Activated CD8-positive, alpha-beta memory T cell treated with anti-CD3 and anti-CD28 coated beads, Interleukin-2, amount 50 U/mL, for 4 hours (primary cell): ENCODE data around the gene C17orf67.

Experiments used
- DNase-seq: peaks from one replicate; pipeline ENCODE4 v3.0.0-alpha.2; 2020

The C17orf67 gene

DNA sequence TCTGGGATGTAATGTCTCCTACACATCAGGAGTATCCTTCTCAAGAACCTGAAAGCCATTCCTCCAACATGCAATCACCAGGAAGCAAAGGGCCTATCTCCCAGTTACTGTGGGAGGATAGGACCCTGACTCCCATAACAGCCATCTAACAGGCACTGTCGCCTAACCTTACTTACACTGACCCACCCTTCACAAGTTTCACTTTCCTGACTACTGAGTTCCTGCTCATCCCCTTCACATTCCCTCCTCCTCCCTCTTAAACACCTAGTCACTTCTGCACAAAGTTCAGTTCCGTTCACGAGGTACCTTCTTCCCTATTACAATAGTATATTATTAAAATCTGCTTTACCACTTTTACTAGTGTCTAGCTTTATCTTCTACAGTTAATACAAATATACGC is 1.3 kb downstream of the C17orf67 start:
- DNase-seq, result no peak

- DNase-seq, result no peak
Measured at GRCh38 chr17:56831369-56832095, 2.2 kb downstream of the C17orf67 start.

- no peak for DNase-seq
Measured at GRCh38 chr17:56830726-56831368, 2.9 kb downstream of the C17orf67 start.

DNA sequence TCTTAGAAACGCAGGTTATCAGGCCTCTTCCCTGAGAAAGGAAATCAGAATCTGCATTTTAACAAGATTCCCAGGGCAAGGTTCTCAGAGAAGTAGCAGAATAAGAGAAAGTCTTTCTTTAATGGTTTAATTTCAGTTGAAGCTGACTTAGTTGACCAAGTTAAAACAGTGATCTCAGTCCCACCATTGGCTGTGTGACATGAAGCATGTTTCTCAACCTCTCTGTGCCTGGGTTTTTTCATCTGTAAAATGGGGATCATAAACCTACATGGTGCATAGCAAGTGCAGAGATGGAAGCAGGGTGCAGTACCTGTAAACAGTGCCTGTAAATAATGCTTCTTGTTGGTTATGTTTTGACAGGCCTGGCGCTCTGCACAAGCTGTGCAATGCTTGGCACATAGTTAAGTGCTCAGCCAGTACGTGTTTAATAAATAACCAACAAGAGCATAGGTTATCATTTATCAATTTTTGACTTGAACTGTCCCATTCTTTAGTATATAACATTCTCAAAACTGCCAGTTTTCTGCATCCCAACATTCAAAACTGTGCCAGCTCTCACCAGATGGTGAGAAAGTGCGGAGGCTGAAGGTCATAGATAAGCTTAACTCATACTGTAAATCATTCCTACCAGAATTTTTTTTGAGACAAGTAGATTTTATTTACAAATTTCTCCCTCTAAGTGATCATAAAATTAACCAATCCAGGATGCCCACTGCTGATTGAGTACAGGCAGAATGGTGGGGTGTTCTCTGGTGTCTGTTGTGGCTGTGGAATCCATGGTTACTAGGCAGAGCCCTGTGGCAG is 6.9 kb downstream of the C17orf67 start:
- DNase-seq, result no peak

DNA sequence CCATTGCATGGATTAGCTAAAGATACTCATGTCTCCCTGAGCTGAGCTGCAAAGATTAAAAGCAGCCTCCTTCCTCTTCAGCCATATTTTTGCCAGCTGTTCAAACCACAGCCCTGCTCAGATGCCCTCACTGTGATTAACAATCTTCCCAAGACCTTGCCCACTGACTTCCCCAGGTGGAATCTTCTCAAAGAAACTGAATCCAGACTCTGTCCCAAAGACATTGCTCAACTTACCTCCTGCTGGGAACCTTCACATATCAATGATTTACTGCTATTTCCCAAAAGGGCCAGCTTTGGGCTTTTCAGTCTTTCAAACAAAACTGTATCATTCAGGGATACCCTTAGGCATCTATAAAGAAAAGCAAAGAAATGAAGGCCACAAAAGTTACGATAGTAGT is 9.2 kb downstream of the C17orf67 start:
- DNase-seq, result no peak

DNA sequence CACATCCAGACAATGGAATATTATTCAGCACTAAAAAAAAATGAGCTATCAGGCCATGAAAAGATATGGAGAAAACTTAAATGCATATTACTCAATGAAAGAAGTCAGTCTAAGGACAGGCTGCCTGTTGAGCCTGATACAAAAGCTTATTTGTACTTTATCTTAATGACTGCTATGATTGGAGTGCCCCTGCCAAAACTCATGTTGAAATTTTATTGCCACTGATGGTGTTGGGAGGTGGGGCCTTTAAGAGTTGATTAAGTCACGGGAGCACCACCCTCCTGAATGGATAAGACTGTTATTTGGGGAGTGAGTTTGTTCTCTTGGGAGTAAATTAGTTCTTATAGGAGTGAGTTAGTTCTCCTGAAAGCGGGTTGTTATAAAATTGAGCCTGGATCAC is 9.9 kb downstream of the C17orf67 start:
- no peak for DNase-seq

GRCh38 chr17:56822725-56823124 is 11.0 kb downstream of the C17orf67 start:
- no peak for DNase-seq

DNA sequence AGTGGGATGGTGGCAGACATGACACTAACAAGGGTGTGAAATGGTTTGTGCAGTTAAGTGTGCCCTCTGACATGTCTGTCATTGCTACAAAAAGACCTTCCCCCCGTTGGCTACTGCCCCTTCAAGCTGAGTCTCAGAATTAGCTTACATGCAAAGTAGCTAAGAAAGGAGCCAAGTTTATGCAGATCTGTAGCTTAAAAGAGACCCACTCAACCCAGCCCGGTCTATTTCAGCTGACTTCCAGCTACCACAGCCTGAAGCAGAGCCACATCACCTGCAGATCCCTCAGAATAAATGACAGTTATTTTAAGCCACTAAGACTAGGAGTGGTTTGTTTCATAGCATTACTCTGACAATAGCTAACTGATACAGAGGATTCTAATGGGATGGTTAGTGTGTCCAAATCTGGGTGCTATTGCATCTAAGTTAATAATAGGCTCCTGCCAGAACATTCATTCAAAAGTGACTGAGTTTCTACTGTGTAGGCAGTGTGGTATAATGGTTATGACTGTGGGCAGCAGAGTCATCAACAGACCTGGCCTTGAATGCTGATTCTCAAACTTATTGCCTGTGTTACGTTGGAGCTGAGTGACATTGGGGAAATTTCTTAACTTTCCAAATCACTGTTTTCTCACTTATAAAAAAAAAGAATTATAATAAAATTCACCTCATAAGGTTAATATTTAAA is 11.7 kb downstream of the C17orf67 start:
- no peak for DNase-seq

- DNase-seq, result no peak
Measured at GRCh38 chr17:56820207-56820606, 13.5 kb downstream of the C17orf67 start.

DNA sequence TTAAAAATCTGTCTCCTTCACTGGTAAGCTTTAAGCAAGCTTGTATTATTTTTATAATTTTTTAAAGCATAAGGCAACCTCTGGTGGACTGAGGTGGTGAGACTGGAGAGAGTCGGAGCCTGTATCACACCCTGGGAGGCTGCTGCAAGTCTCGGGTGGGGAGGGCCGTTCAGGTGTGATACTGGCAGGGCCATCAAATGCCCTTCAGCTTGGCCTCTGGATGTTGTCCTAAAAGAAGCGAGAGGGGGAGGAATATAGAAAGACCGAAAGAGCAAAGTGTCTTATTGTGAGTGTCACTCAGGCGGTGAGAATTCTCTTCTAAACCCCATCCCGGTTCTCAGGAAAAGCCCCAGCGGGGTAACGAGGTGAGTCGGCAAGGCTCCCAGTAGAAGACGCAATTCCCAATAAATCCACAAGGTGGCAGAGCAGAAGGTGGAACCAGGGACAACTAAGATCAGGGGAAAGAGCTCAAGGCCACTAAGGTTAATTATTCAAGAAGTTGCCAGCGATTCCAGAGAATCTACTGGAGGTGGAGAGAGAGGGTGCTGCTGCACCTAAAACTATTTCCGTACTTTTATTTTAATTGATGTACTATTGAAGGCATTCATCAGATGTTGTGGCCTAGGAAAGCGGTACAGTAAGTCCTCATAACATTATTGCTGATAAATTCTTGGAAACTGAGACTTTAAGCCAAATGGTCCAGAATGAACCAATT is 14.1 kb downstream of the C17orf67 start:
- peak; percentile 69 for DNase-seq

DNA sequence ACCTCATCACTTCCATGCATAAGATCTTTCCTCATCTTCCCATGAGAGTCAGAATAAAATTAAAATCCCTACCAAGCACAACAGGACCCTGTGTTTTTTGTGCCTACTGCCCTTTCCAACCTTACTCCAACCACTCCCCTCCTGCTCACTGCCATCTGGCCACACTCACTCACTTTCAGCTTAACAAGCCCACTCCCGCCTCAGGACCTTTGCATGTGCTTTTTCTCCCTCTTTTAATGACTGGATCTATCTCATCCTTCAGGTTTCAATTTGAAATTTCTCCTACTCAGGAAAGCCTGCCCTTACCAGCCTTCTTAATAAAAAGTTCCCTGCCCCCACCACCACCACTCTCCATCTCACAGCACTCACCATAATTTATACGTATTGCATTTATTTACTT is 14.7 kb downstream of the C17orf67 start:
- DNase-seq, result no peak

- DNase-seq, result no peak
Measured at GRCh38 chr17:56817066-56817465, 16.7 kb downstream of the C17orf67 start.

DNA sequence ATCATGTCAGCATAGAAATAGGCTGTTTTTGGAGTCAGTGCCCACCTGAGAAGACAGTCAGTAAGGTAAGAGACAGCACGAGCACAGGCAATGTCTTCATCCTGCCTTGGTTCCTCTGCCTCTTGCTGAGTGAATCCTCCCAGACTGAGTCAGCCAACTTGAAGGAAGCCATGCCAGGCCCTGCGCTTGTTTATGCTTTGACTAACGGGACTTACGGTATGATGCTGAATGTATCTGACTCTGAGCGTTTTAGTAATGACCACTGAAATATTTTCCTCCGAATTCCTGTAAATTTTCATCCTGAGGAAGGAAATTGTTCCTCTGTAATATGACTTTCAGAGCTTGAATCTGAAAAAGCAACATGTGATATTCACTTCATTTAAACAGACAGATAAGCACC is 18.0 kb downstream of the C17orf67 start:
- no peak for DNase-seq

GRCh38 chr17:56812901-56813388 is 20.8 kb downstream of the C17orf67 start:
- no peak for DNase-seq

DNA sequence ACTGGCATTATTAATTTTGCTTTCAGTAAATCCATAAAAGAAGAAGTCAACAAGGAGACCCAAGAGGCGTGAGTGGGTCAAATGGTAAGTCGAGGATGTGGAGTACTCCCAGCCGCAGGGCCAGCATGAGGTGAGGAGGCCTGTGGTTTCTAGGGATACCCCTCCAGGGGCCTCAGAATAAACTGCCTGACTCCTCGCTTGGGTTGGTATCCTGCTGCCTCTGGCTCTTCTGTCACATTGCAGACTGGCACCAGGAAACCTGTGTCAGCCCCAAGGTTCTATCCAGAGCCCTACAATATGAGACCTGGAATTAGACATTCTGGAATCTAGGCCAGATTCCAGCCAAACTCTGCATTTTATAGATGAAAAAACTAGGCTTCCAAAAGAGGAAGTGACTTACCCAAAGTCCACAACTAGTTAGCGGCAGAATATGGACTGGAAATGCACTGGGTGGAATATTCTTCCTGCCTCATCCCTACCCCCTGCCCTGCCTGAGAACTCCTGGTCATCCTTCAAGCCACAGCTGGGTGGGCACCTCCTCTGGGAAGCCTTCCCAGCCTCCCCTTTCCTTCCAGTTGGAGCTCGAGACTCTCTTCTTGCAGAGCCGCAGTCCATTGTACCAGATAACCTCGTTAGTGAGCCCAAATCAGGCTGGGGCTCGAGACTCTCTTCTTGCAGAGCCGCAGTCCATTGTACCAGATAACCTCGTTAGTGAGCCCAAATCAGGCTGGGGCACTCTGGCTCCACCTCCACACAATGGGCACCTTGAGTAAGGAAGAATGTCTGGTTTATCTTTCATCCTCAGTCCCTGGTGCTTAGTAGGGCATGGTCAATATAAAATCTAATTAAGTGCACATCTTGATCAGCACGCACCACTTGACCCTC is 22.6 kb downstream of the C17orf67 start:
- DNase-seq, result no peak

DNA sequence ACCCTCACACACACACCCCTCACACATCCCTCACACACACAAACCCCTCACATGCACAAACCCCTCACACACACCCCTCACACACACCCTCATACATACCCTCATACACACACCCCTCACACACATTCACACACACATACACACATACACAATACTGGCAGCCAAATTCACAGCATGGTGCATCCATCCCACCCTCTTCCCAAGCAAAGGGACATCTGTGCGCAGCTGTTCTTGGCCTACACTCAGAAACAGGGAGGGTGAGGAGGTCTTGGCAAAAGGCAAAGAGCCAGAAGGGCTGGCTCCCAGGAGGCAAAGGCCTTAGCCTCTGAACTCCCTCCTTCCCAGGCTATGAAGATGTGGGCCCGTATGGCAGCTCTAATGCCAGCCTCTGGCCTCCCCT is 23.4 kb downstream of the C17orf67 start:
- no peak for DNase-seq

DNA sequence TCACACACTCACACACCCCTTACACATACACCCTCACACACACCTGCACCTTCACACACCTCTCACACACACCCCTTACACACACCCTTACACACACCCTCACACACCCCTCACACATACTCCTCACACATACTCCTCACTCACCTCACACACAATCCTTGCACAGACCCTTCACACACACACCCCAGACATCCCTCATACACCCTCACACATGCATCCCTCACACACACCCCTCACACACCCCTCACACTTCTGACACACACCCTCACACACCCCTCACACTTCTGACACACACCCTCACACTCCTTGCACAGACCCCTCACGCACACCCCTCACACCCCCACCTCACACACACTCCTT is 23.9 kb downstream of the C17orf67 start:
- DNase-seq, result no peak

- no peak for DNase-seq
Measured at GRCh38 chr17:56809106-56809819, 24.5 kb downstream of the C17orf67 start.

GRCh38 chr17:56808503-56808902 is 25.2 kb downstream of the C17orf67 start:
- no peak for DNase-seq

DNA sequence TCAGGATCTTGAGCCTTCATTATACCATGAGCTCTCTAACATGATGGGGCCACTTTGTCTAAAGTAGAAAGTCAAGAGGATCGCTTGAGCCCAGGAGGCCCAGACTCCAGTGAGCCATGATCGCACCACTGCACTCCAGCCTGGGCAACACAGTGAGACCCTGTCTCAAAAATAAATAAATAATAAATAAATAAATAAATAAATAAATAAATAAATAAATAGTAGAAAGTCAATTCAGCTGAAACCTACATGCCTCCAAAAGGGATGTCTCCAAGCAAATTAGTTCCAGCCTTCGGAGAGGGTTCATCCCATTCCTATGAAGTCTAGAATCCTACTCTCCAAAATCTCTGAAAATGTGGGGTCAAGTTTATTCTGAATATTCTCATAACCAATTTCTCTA is 26.0 kb downstream of the C17orf67 start:
- DNase-seq, result no peak

DNA sequence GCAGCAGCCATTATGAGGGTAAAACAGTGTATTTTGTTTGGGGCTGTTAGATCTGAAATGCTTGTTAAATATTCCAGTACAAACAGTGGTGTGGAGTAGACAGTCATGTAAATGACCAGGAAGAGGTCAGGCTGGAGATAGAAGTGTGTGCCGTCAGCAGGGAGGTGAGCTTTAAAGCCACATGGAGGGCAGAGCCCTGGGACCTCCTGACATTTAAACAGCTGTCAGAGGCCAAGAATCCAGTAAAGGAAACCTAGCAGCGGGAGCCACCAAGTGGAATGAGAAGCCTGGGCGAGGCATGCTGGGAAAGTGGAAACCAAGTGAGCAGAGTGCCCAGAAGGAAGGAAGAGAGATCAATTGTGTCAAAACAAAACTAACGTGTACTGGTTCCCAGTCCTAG is 26.8 kb downstream of the C17orf67 start:
- no peak for DNase-seq
